Brain microvascular endothelial cell (primary cell): Measurements from ENCODE around the gene DLG5.

ENCODE experiments used
- DNase-seq: peaks from one replicate; pipeline ENCODE4 v3.0.0-alpha.2; 2020
- H3K27ac ChIP-seq: fragments of 250-450 bp; sonication (Bioruptor Pico); 2 replicates; pipeline ENCODE4 v1.5.1; 2020; ENCODE audit warnings: mild to moderate bottlenecking, moderate library complexity
- H3K27me3 ChIP-seq: fragments of 250-450 bp; sonication (Bioruptor Pico); replicated peaks from 2 replicates; pipeline ENCODE4 v1.5.1; 2020; ENCODE audit warnings: mild to moderate bottlenecking
- H3K36me3 ChIP-seq: fragments of 250-450 bp; sonication (Bioruptor Pico); replicated peaks from 2 replicates; pipeline ENCODE4 v1.5.1; 2020; ENCODE audit warnings: mild to moderate bottlenecking
- H3K4me3 ChIP-seq: 2 replicates; pipeline ENCODE4 v1.5.1; 2011; ENCODE audit warnings: low read depth, mild to moderate bottlenecking, control low read depth, low read length, moderate library complexity
- CTCF ChIP-seq: IDR thresholded peaks from 2 replicates; pipeline ENCODE4 v1.5.1; 2011; ENCODE audit warnings: low read depth, mild to moderate bottlenecking, moderate library complexity, low read length, control low read depth, inconsistent platforms; ENCODE audit errors: missing control alignments
- in situ Hi-C: cut with HindIII; loops from 2 replicates; pipeline ENCODE4 v1.10.0; 2017; ENCODE audit warnings: low sequenced_read_pairs, low pct_ligation_motif_present

The DLG5 gene

DNA sequence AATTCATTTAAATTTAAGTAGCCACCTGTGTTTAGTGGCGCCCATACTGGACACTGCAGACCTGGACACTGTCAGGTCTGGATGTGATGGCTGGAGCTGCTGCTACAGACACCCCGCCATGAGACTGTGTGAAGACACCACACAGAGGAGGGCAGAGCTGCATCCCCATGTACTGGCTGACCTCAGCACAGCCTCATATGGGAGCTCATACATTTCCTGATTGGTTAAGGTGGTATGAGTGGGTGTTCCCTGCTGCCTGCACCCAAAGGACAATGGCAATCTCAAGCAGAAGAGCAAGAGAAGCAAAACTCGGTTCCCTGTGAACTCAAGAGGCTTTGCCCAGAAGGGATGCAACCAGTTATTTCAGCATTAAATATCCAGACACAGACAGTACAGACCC lies 60.0 kb downstream of the DLG5 start:
- DNase-seq: no peak
- H3K27ac ChIP-seq: no peak overlapping the region
- H3K36me3 ChIP-seq: peaks cover 5% of the 10 kb centered on the region
- in situ Hi-C loops: no loop called here
- no peak for TF ChIP-seq CTCF
- H3K27me3 ChIP-seq: no peaks in the 10 kb centered on the region
- H3K4me3 ChIP-seq: no peak overlapping the region

GRCh38 chr10:77865580-77866324 lies 60.8 kb downstream of the DLG5 start:
- DNase-seq: no peak
- no peak overlapping the region for H3K27ac ChIP-seq

GRCh38 chr10:77864151-77864851 lies 62.3 kb downstream of the DLG5 start:
- H3K27me3 ChIP-seq: no peaks in the 10 kb centered on the region
- no peak overlapping the region for H3K4me3 ChIP-seq
- no peak overlapping the region for H3K27ac ChIP-seq
- peaks cover 5% of the 10 kb centered on the region for H3K36me3 ChIP-seq
- TF ChIP-seq CTCF: no peak
- in situ Hi-C loops: no loop called here
- DNase-seq: no peak

More at GRCh38 chr10:77865580-77866324, 60.8 kb downstream of the DLG5 start:
- in situ Hi-C loops: no loop called here
- H3K36me3 ChIP-seq: peaks cover 5% of the 10 kb centered on the region
- H3K27me3 ChIP-seq: no peaks in the 10 kb centered on the region
- H3K4me3 ChIP-seq: no peak overlapping the region
- no peak for TF ChIP-seq CTCF

- no peak overlapping the region for H3K27ac ChIP-seq
- in situ Hi-C loops: no loop called here
- H3K4me3 ChIP-seq: no peak overlapping the region
- DNase-seq: no peak
- H3K27me3 ChIP-seq: no peaks in the 10 kb centered on the region
- H3K36me3 ChIP-seq: peaks cover 5% of the 10 kb centered on the region
- no peak for TF ChIP-seq CTCF
These were observed 63.1 kb downstream of the DLG5 start for GRCh38 chr10:77863446-77863845.

DNA sequence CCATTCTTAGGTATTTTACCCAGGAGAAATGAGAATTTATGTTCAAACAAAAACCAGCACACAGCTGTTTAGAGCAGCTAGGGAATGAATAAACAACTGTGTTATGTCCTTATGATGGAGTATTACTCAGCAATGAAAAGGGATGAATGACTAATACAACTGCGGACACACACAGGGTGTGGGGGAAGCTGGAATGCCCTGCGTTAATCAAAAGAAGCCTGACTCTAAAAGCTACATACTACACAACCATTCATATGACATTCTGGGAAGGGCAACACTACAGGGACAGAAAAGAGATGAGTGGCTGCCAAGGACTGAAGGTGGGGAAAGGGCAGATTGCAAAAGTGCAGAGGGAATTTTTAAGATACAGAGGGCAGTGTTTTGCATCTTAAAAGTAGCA lies 64.0 kb downstream of the DLG5 start:
- no peaks in the 10 kb centered on the region for H3K27me3 ChIP-seq
- no peak overlapping the region for H3K27ac ChIP-seq
- H3K36me3 ChIP-seq: peaks cover 5% of the 10 kb centered on the region
- TF ChIP-seq CTCF: no peak
- H3K4me3 ChIP-seq: no peak overlapping the region
- in situ Hi-C loops: no loop called here
- no peak for DNase-seq
